Myocyte (in vitro differentiated cells): ENCODE measurements around the gene MEGF8. TPM values are rescaled to one million over a fixed set of nuclear protein-coding genes. Genes with fewer than 3 reads are reported as not detected.

ENCODE experiments used
- DNase-seq: peaks from one replicate; pipeline ENCODE4 v3.0.0-alpha.2; 2012; ENCODE audit warnings: low read depth
- microRNA-seq: library from miRNA; unstranded; fragments of <30 nt; microRNA quantifications from one replicate; pipeline ENCODE4, GENCODE V29; 2016
- total RNA-seq: library from RNA; depleted of rRNA; stranded (reverse); fragments of >200 nt; gene quantifications from 2 replicates; pipeline ENCODE4 v1.2.3, GENCODE V29; 2014

MEGF8 gene
- total RNA-seq, 1 donor from 2014 or later: 24.6 TPM

DNA sequence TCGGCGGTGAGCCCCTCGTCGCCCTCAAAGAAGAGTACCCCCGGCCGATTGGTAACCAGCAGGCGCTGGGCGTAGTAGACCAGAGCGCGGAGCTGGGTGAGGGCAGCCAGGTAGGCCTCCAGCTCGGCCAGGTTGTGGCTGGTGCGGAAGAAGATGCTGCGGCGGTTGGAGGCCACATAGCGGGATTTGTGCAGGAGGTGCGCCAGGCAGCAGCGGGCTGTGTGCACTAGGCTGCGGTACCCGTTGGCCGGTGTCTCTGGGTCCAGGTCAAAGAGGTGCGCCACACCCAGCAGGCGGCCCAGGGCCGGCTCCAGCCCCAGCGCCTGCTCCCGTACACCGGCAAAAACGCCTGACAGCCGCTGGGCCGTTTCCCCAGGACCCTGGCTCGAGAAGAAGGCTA, 84.9 kb downstream of the MEGF8 start:
- DNase-seq: no peak

DNA sequence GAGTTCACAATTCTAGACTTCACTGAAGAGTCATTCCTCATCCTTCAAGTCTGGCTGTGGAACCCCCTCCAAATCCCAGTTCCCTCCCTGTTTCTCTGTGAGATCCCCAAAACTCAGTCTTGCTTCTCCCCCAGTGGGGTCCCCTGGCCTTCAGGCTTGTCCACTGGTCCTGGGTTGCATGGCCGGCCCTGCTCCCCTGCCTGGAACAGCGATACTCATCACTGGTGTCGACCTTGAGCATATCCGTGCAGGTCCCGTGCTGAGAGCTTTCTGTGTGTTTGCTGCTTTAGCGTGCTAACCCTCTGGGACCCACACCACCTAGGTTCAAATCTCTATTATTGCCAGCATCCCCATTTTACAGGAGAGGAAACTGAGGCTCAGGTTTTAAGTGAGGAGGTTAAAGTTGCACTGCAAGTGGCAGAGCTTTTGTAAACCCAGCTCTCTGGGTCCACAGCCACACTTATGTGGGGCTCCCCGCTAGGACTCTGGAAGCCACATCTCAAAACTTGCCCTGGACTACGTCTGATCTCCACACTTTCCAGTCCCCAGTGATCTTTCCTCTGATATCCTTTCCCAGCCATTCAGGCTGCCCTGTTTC, 86.2 kb downstream of the MEGF8 start:
- DNase-seq: no peak

DNA sequence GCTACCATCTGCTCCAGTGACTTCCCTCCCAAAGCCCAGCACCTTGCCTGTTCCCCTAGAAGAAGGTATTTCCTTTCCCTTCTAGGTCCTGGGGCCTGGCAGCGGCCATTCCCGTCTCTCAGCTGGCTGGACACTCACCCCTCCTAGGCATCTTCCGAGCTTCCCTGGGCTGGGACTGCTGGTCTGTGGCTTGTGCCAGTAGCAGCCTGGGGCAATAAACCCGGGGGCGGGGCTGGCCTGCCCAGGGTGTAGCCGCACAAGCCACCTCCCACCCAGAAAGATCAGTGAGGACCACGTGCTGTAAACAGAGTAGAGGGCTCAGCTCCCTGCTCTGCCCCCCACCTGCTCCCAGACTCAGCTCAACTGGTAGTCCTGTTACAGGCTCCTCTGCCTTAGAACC, 86.8 kb downstream of the MEGF8 start:
- DNase-seq: peak; percentile 80

DNA sequence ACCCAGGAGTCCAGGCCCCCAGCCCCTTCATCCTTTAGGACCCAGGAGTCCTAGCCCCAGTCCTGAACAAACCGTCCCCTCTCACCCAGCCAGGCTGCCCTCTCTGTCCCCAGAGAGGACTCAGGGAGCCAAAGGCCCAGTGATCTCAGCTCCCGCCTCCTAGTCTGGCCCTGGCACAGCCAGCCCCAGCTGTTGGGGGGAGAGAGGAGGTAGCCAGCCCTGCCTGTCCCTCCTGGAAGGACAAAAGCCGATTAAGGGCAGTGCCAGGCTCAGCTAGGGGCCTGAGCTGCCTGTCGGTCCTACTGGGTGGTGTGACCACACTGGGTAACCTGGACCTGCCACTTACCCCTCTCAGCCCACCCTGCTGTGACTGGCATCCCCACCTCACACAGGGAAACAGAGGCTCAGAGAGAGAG, 87.2 kb downstream of the MEGF8 start:
- peak; percentile 74 for DNase-seq

DNA sequence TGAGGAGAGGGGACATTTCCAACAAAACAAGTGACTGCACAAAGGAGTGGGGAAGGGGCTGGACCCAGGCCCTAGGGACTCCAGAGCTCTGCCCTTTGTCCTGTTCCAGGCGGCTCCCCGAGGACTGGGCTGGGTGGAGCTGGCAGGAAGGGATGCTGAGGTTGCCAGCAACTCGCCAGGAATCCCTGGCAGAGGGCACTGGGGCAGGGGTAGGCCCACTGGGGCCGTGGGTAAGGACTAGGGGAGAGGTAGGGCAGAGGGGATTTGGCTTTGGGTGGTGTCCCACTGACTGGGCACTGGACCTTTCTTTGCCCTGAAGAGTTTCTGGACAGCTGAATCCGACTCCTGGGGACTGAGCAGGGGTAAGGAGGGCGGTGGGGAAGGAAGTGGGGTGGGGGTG, 93.9 kb downstream of the MEGF8 start:
- DNase-seq: no peak

DNA sequence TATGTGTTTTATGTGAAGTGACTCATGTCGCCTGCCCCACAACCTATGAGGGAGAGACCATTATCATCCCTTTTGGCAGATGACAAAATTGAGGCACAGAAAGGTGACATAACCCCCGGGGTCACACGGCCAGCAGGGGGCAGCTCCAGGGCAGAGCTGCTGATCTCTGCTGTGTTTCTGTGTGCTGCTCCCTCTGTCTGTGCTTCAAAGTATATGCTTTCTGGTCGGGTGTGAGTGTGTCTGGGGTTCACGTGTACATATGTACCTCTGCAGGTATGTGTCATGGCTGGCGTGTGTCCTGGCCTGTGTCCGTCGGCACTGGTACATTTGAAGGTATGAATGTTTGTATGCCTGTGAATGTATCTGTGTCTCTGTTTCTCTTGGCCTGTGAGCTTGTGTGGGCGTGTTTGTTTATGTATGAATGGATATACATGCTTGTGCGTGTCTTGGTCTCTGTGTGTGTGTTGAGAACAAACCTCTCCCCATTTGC, 94.7 kb downstream of the MEGF8 start:
- peak; percentile 17 for DNase-seq

DNA sequence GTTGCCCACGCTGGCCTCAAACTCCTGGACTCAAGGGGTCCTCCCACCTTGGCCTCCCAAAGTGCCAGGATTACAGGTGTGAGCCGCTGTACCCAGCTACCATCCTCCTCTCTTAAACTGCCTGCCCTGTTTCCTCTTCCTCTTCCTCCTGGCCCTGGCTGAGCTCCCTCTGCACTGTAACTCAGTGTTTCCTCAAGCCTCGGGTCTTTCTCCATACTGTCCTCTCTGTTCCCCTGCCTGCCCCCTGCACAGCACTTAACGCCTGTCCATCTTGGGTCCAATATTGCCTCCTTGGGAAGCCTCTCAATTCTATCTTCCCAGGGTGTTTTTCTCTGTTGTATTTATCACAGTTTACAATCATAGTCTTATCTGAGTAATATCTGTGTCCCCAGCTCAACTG, 95.7 kb downstream of the MEGF8 start:
- DNase-seq: no peak

DNA sequence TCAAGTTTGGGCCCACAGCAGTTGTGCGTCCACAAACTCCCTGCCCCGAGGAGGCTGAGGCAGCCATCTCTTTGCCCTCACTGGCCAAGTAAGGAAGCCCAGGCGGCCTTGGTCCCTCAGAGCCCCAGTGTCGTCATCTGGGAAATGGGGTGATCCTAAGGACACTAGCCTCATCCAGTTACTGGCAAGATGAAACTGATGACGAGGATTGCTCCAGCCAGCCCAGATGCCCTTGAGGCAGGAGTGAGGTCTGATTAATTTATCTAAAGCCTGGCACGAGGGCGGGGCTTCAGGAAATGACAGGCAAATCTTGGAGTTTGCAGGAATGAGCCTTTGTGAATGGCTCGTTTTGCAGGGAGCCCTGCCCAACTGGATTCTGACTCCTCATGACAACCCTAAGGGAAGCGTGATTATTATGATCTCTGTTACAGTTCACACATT, 96.2 kb downstream of the MEGF8 start:
- DNase-seq: no peak

DNA sequence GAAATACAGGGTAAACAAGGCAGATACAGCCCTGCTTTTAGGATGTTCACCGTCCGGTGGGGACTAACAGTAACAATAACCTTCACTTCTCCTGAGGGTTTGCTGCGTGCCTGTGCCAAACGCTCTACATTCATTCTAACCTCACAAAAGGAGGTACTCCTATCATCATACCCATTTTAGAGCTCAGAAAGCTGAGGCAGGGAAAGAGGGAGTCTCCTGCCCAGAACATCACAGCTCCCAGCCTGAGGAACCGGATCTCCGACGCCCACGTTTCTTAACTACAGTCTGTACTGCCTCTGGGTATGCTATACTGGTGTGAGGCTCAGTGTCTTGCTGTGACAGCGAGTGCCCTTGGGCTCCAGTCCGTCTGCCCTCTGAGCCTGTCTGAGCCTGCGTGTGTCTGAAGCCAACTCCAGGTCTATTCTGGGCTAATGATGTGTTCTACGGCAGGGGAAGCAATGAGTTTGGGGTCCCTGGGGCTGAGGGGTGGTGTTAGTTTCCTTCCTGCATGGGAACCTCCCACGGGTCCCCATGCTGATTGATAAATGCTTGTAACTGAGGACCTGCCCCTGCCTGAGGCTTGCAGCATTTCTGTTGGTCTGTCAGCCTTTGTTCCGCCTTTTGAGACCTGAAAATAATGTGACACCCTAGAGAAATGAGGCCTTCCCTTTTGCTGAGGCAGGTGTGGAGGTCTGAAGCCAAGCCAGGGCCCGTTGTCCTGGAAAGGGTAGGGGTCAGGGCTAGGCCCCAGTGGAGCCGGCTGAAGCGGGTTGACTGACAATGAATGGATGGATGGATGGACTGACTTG, 96.9 kb downstream of the MEGF8 start:
- DNase-seq: no peak

DNA sequence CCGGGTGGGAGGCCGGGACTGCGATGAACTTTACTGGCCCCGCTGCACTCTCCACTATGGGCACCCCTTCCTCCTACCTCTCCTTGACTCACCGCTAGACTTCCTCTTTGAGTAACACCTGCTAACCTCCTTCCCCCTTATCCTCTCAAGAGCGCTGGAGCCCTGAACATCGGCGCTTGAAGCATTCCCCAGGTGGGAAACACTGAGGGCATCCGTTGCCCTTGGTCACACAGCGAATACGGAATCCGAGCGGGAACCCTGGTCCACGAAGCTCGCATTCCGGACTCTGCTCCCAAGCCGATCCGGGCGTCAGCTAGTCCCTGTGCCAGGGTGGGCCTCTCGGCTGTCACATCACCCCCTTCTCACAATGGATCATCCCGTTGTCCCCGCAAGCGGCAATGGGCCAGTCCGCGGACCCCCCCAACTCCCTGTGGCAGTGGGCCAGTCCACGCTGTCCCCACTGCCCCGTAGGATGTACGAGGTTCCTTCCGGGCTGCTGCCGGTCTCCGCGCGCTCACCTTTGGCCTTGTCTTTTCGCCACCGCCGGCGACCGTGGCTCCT, 97.5 kb downstream of the MEGF8 start:
- DNase-seq: no peak

DNA sequence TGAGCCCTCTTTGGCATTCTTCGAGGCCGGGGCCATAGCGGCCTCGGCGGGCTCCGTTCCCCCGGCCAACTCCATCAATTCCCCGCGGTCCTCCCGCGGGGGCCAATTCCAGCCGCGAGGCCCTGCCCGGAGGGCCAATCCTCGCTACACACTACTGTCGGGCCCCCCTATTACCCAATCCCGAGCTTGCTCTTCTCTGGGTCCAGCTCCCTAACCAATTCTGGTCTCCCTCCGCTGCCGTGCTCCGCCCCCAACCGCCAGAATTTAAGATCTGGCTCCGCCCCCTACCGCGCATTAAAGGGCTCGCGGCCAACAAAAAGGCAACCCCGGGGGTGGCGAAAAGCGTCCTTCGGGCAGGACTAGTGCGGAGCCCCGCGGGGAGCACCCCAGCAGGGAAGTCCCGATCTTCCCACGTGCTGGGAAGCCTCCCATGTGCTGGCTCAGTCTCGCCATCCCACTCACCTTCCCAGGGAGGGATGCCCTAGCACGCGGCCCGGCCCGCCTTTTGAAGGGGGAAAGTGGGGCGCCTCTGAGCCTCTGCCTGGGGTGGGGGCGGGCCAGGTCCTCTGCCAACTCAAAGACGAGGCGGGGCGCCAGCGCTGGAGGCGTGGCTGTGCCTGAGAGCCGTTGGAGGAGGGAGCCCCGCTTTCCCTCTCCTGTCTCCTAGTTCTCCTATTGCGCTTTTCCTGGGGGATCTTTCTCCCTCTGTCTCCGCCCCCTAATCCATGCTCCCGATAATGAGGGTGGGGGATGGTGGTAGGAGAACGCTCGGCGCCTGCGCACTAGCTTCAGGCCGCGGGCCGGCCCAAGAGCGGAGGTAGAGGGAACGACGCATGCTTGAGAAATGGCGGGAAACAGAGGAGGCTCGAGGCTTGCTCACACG, 98.3 kb downstream of the MEGF8 start:
- DNase-seq: peak; percentile 89

DNA sequence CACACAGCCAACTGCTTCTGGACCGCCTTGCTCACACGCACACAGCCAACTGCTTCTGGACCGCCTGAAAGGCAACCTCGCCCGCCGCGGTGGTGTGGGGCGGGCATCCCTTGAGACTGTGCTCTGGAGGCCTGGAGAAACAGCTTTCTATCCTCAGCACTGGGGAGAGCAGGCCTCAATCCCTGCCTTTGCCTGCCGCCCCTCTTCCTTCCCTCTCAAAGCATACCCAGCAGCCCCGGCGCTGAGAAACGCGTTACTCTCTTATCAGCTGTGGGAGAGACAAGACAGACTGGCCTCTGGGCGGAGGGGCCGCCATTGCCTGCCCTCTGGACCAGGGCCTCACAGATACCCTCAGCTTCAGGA, 98.9 kb downstream of the MEGF8 start:
- DNase-seq: no peak

DNA sequence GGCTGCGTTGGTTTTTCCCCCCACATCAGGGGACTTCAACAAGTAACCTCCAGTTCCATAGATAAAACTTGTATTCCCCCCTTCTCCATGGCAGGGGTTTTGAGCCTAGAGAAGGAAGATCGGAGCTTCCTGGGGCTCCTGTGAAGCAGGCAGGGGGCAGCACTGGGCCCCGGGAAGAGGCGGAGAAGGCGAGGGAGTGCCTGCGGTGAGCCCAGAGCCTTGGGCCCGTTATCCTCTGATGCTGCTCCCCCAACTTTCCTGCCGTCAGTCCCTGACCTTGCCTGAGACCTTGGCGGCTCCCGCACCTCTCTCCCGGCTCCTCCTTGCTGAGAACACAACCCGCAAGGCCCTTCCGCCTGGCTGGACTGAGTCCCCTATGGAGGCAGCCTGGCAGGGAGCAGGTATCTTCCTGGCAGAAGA, 99.3 kb downstream of the MEGF8 start:
- DNase-seq: no peak

DNA sequence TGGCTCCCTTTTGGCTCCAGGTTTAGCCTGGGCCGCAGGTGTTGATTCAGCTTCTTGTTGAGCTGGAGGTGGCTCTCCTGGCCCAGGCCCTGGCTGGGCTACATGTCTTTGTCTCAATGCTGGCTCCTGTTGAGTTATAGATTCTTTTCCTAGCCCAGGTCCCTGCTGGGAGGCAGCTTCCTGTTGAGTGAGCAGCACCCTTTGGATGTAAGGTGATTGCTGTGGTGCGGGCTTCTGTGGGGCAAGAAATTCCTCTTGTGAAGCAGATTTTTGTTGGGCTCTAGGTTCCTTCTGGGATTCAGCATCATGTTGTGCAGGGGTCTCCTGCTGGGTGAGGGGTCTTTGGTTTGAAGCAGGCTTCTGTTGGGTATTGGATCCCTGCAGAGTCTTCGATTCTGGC, 101.2 kb downstream of the MEGF8 start:
- DNase-seq: no peak

DNA sequence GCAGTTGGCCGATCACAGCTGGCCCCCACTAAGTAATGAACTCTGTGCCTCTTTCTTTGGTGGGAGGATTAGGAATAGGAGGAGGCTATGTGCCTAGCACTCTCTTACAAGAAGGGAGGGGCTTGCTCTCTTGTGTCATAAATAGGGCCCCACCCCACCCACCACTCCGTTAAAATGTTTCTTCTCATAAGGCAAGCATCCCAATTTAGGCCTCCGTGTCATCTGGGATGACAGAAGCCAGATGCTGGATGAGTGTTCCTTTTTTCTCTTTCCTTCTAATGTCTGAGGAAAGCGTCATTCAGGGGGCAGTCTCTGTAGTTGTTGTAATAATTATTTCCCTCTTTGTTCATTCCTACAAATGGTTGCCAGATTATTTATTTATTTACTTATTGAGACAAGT, 101.9 kb downstream of the MEGF8 start, which contains the start of gene LIPE:
Gene LIPE, minus strand, starts transcription at position 76 of the 400 bp plus-strand sequence. CDS start 239 bp downstream, outside the sequence.
- DNase-seq: peak; percentile 18

Small RNA genes within 50 kb of the gene (microRNA-seq; reads per million reads assigned to microRNA genes)
- not detected for gene MIR8077

Other genes starting within 250 kb of the MEGF8 start
- 18.6 and 20.1 TPM in 2 replicates for gene ZNF574, start 249.5 kb upstream of the MEGF8 start, total RNA-seq
- gene POU2F2, start 193.2 kb upstream of the MEGF8 start, total RNA-seq: 0.03 TPM in 1 of 2 replicates, not detected in the other
- 26.3 and 34.5 TPM in 2 replicates for gene DEDD2, start 108.0 kb upstream of the MEGF8 start, total RNA-seq
- gene ZNF526, start 105.3 kb upstream of the MEGF8 start, total RNA-seq: 6.6 and 7.1 TPM in 2 replicates
- gene GSK3A, start 83.0 kb upstream of the MEGF8 start, total RNA-seq: 30.5 and 35.0 TPM in 2 replicates
- gene ERF, start 70.5 kb upstream of the MEGF8 start, total RNA-seq: 44.6 and 55.2 TPM in 2 replicates
- 38.8 and 49.0 TPM in 2 replicates for gene CIC, start 56.4 kb upstream of the MEGF8 start, total RNA-seq
- gene PRR19, start 23.5 kb upstream of the MEGF8 start, total RNA-seq: 1.1 and 2.6 TPM in 2 replicates
- 21.7 and 29.1 TPM in 2 replicates for gene PAFAH1B3, start 23.0 kb upstream of the MEGF8 start, total RNA-seq
- gene TMEM145, start 12.3 kb upstream of the MEGF8 start, total RNA-seq: 1.6 TPM in 1 of 2 replicates, not detected in the other
- not detected in 2 replicates for gene CNFN, start 64.7 kb downstream of the MEGF8 start, total RNA-seq
- gene LIPE, start 101.8 kb downstream of the MEGF8 start, total RNA-seq: 1.5 and 3.7 TPM in 2 replicates
- not detected in 2 replicates for gene CXCL17, start 117.3 kb downstream of the MEGF8 start, total RNA-seq
- not detected in 2 replicates for gene CEACAM1, start 202.8 kb downstream of the MEGF8 start, total RNA-seq